Left renal cortex interstitium (tissue), 4 donors: ENCODE measurements around the gene ART1. TPM values are rescaled to one million over a fixed set of nuclear protein-coding genes. Genes with fewer than 3 reads are reported as not detected.
A peak's percentile ranks its signal among the peaks of the same experiment; 100 is the strongest.
"Not testable (repeated sequence)": the region's sequence is repeated elsewhere in the genome, so short reads cannot be mapped to it uniquely, and the experiment has no call there.

Experiments
- DNase-seq, 4 donors: peaks; one replicate each; pipeline ENCODE4 v3.0.0-alpha.2; 2013; ENCODE audit warnings: low read depth in 4 of 4, low spot score in 2 of 4, missing footprints in 1 of 4
- polyA plus RNA-seq, 4 donors: library from polyadenylated mRNA; unstranded; fragments of 120-200 nt; gene quantifications; one replicate each; pipeline ENCODE4 v1.2.1, GENCODE V29; 2013; ENCODE audit not compliant: insufficient read length in 4 of 4

Gene ART1
- polyA plus RNA-seq, result under 1 TPM in 1 of 4 donors, not detected in 3; 0.18 TPM

GRCh38 chr11:3644817-3645235, at the start of gene ART1:
ART1 (plus strand) TSS chr11:3645128; CDS start chr11:3659214, 14,086 bp downstream.
- DNase-seq, result no peak

DNA sequence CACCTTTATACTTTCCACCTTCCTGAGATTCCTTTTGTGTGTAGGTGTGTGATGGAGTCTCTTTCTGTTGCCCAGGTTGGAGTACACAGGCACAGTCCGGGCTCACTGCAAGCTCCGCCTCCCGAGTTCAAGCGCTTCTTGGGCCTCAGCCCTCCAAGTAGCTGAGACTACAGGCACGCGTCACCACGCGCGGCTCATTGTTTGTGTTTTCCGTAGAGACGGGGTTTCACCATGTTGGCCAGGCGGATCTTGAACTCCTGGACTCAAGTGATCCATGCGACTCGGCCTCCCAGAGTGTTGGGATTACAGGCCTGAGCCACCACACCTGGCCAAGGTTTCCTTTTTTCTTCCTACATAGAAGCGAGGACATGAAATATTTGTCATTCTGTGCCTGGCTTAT, 47.2 kb upstream of the ART1 start:
- not testable (repeated sequence) for DNase-seq

- DNase-seq, result not testable (repeated sequence)
Observed at GRCh38 chr11:3600201-3600600, 44.7 kb upstream of the ART1 start.

GRCh38 chr11:3604167-3604566, 40.8 kb upstream of the ART1 start:
- no peak for DNase-seq

- DNase-seq, result no peak
Observed at GRCh38 chr11:3605283-3605662, 39.7 kb upstream of the ART1 start.

- no peak for DNase-seq
Observed at GRCh38 chr11:3605771-3606203, 39.1 kb upstream of the ART1 start.

DNA sequence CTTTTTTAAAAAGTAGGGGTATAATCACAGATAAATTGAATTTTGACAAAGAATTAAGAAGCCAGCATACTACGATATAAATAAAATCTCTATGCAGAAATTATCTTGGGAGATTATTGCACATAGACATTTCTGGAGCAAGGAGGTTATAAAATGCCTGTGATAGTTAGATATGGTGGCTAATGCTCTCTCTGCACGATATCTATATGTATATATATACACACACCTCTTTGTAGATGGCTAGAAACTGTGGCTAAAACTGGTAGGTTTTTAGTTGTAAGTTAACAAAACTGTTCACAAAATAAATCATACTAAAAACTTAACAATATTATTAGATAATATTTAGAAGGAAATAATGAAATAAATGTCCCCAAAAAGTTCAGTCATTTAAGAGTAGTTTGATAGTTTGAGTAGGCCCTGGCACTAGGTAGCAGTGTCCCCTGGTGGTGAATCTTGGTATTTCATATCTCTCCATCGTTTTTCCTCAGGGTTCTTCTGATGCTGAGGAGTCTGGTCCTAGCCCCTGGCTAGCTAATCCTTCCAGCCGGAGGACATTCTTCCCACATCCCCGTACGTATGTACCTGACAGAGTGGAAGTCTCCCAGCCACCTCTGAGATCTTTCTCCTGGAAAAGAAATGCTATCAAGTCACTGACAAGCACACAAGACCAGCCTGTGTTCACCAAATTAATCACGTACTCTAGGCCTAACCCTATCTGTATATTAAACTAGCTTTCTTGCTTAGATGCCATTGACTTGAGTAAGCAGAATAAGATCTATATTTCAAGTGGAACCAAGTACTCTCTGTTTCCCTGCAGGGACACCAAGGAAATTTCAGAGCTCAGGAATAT, 35.3 kb upstream of the ART1 start:
- peak in 2 of 4 donors; percentile 15 to 21 for DNase-seq

DNA sequence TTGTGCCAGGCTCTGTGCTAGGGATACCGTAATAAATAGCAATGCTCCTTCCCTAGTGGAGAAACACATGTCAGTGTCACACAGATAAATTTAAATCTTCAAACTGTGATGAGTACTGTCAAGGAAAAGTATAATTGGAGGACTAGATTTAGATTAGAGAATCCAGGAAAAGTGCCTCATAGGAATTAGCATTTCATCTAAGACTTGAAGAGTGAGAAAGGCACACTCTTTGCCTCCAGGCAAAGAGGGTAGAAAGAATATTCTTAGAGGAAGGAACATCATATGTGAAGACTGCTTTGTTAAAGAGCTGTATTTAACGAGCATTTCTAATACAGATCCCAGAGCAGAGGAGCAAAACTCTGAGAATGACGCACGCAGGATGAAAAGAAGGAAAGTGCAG, 34.1 kb upstream of the ART1 start:
- DNase-seq, result no peak

- no peak for DNase-seq
Observed at GRCh38 chr11:3611976-3612678, 32.8 kb upstream of the ART1 start.

- no peak for DNase-seq
Observed at GRCh38 chr11:3613998-3614741, 30.8 kb upstream of the ART1 start.

- no peak for DNase-seq
Observed at GRCh38 chr11:3614742-3615171, 30.2 kb upstream of the ART1 start.

DNA sequence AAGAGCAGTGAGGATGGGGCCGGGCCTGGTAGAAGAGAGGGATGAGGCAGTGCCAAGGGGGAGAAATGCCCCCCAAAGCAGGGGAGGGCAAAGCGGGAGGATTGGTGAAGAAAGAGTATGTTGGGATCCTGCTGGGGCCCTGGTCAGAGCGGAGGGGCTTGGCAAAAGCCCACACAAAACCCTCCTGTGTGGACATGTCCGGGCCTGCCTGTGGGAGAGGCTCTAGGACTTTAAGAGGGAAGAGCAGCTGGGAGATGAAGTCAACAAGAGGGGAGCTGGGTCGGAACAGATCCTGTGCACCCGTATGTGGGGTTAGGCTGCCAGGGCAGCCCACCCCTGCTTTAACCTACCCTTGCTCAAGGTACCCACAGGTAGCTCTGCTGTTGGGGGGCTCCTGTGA, 28.9 kb upstream of the ART1 start:
- no peak for DNase-seq

DNA sequence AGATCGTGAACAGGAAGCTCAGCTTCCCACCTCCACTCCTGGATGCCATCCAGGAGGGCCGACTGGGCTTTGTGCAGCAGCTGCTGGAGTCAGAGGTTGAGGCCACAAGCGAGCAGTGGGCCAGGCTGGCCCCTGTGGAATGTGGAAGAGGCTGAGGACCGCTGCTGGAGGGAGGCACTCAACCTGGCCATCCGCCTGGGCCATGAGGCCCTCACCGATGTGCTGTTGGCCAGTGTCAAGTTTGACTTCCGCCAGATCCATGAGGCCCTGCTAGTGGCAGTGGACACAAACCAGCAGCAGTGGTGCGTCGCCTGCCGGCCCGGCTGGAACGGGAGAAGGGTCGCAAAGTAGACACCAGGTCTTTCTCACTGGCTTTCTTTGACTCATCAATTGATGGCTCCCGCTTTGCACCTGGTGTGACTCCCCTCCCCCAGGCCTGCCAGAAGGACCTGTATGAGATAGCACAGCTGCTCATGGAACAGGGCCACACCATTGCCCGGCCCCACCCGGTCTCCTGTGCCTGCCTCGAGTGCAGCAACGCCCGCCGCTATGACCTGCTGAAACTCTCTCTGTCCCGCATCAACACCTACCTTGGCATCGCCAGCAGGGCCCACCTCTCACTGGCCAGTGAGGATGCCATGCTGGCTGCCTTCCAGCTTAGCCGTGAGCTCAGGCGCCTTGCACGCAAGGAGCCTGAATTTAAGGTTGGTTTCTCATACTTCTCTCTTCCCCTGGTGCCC, 28.0 kb upstream of the ART1 start:
- DNase-seq, result no peak

GRCh38 chr11:3617990-3618389, 26.9 kb upstream of the ART1 start:
- no peak for DNase-seq

DNA sequence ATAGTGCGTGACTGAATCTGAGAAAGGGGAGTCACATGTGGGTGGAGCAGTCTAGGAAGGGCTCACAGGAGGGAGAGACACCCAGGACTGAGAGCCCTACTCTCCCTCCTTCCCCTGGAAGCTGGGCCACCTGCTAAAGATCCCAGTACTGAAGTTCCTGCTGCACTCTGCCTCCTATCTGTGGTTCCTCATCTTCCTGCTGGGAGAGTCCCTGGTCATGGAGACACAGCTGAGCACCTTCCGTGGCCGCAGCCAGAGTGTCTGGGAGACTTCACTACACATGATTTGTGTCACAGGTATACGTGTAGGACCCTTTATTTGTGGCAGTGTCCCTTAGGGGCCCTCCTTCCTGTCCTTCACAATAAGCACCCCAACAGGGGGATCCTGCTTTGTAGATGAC, 22.4 kb upstream of the ART1 start:
- DNase-seq, result no peak

- no peak for DNase-seq
Observed at GRCh38 chr11:3623121-3623520, 21.8 kb upstream of the ART1 start.

DNA sequence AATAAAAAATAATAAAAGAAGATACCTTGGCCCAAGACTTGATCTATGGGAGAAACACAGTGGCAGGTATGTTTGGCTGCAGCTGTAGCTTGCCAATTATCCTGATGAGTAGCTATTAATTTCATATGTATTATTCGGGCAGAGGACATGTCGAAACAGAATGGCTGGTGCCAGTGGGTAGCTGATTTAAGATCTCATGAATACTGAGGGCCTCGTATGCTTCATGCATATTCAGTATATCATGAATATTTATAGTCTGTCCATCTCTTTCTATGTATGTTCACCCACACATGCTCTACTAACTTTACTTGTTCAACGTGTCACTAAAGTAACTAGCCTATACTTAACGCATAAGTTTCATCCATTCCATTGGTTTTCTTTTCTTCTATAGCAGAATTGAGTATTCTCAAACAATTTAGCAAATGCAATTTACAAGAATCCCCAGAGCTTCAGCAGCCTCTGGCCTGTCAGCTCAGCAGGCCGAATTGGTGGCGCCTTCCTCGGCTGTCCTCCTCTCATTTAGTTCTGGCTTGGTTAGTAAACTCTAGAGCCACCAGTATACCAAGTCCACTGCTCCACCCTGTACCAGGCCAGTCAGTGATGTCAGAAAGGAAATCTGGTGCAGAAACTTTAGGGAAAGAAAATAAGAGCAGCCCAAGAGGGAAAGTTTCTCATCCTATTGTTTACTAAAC, 21.0 kb upstream of the ART1 start:
- no peak for DNase-seq

- DNase-seq, result no peak
Observed at GRCh38 chr11:3626250-3626960, 18.5 kb upstream of the ART1 start.

- DNase-seq, result no peak
Observed at GRCh38 chr11:3627291-3627690, 17.6 kb upstream of the ART1 start.
